Inflammatory macrophage (primary cell): Measurements from ENCODE around the gene FDX1.
"Not testable (repeated sequence)": the region's sequence is repeated elsewhere in the genome, so short reads cannot be mapped to it uniquely, and the experiment has no call there.

Experiments
- DNase-seq, 2 donors: peaks; one replicate each; pipeline ENCODE4 v3.0.0-alpha.2; 2020 to 2022
- total RNA-seq, 18 experiments: gene quantifications; one replicate each; lab custom pipeline; 2026; ENCODE audit warnings: mixed read lengths in 6 of 18, inconsistent platforms in 2 of 18; lab: John Stamatoyannopoulos, UW

Gene FDX1
- 135 to 725 (median 326) reads per million in 18 experiments for total RNA-seq

DNA sequence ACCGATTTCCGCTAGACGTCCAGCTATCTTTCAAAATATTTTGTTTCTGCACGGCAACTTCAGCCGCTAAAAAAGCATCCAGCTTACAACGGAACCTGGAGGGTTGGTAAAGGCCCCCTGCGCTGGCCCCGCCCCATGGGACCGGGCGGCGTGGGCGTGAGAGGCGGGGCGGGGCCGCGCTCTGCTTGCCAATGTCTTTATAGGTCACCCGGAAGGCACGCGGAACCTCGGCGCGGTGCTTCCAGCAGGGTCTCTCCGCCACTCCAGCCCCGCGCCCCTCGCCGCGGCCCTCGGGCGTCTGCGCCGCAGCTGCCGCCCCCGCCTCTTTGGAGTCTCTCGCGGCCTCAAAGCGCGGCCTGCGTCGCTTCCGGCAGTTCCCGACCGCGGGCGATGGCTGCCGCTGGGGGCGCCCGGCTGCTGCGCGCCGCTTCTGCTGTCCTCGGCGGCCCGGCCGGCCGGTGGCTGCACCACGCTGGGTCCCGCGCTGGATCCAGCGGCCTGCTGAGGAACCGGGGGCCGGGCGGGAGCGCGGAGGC, at the start of gene FDX1:
Gene FDX1 (plus strand): TSS at position 218 of the 536 bp plus-strand sequence. CDS start 173 bp downstream, at position 391.
- peak; percentile 92 to 97 for DNase-seq

DNA sequence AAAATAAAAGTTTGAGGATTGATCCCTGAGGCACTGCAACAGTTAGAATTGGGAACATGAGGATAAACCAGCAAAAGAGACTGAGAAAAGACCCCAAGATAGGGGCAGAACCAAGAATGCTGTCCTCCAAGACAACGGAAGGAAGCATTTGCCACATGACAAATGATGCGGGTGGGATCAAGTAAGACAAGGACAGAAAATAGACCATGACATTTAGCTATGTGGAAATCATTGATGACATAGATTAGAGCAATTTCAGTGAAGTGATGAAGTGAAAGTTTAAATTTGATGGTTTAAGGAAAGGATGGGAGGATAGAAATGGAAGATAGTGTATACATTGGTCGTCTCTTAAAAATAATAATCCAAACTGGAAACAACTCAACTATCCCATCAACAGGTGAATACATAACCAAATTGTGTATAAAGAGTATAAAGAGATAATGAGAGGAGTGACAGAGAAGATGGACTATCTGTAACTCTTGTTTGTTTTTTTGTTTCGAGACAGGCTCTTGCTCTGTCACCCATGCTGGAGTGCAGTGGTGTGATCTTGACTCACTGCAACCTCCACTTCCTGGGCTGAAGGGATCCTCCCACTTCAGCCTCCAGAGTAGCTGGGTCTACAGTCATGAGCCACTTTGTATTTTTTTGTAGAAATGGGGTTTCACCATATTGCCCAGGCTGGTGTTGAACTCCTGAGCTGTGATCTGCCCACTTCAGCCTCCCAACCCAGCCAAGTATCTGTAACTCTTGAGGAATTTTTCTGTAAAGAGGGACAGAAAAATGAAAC, 48.7 kb upstream of the FDX1 start:
- peak; percentile 80 to 89 for DNase-seq

GRCh38 chr11:110388231-110388630, 41.5 kb upstream of the FDX1 start:
- DNase-seq = not testable (repeated sequence)

- peak; percentile 40 to 48 for DNase-seq
Measured at GRCh38 chr11:110389965-110390364, 39.8 kb upstream of the FDX1 start.

- DNase-seq = peak; percentile 92 to 93
Measured at GRCh38 chr11:110392056-110392455, 37.7 kb upstream of the FDX1 start.

DNA sequence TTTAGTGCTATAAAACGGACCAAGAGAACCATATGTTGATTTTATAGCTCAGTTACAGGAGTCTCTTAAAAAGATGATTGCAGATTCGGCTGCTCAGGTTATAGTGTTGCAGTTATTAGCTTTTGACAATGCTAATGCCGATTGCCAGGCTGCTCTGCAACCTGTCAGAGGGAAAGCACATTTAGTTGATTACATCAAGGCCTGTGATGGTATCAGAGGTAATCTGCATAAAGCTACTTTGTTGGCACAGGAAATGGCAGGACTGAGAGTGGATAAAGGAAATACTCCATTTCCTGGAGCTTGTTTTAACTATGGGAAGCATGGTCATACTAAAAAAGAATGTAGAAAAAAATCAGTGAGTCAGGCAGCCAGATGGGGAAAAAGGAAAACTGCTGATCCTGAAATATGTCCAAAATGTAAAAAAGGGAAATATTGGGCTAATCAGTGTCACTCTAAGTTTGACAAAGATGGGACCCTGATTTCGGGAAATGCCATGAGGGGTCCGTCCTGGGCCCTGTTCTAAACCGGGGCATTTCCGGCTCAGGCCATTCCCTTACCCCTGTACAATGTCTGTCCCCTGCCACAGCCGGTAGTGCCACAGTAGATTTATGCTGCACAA, 32.0 kb upstream of the FDX1 start:
- not testable (repeated sequence) for DNase-seq

GRCh38 chr11:110403585-110403984, 26.2 kb upstream of the FDX1 start:
- DNase-seq = not testable (repeated sequence)

DNA sequence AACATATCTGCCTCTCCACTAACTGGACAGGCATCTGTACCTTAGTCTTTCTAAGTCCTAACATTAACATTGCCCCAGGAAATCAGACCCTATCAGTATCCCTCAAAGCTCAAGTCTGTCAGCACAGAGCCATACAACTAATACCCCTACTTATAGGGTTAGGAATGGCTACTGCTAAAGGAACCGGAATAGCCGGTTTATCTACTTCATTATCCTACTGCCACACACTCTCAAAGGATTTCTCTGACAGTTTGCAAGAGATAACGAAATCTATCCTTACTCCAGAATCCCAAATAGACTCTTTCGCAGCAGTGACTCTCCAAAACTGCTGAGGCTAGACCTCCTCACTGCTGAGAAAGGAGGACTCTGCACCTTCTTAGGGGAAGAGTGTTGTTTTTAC, 24.1 kb upstream of the FDX1 start:
- DNase-seq = not testable (repeated sequence)

- DNase-seq = no peak
Measured at GRCh38 chr11:110407315-110407714, 22.4 kb upstream of the FDX1 start.

GRCh38 chr11:110409174-110409573, 20.6 kb upstream of the FDX1 start:
- DNase-seq = peak; percentile 63 to 81

GRCh38 chr11:110410651-110411050, 19.1 kb upstream of the FDX1 start:
- DNase-seq = peak in 1 of 2 donors; percentile 42

GRCh38 chr11:110415081-110415480, 14.7 kb upstream of the FDX1 start:
- no peak for DNase-seq

DNA sequence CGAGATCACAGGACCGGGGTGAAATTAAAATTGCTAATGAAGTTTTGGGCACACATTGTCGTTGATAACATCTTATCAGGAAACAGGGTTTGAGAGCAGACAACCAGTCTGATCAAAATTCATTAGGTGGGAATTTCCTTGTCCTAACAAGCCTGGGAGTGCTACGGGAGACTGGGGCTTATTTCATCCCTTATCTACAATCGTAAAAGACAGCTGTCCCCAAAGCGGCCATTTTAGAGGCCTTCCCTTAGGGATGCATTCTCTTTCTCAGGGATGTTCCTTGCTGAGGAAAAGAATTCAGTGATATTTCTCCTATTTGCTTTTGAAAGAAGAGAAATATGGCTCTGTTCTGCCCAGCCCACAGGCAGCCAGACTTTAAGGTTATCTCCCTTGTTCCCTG, 8.1 kb upstream of the FDX1 start:
- DNase-seq = not testable (repeated sequence)

GRCh38 chr11:110422306-110422905, 7.3 kb upstream of the FDX1 start:
- no peak for DNase-seq

GRCh38 chr11:110424775-110425444, 4.8 kb upstream of the FDX1 start:
- DNase-seq = no peak

DNA sequence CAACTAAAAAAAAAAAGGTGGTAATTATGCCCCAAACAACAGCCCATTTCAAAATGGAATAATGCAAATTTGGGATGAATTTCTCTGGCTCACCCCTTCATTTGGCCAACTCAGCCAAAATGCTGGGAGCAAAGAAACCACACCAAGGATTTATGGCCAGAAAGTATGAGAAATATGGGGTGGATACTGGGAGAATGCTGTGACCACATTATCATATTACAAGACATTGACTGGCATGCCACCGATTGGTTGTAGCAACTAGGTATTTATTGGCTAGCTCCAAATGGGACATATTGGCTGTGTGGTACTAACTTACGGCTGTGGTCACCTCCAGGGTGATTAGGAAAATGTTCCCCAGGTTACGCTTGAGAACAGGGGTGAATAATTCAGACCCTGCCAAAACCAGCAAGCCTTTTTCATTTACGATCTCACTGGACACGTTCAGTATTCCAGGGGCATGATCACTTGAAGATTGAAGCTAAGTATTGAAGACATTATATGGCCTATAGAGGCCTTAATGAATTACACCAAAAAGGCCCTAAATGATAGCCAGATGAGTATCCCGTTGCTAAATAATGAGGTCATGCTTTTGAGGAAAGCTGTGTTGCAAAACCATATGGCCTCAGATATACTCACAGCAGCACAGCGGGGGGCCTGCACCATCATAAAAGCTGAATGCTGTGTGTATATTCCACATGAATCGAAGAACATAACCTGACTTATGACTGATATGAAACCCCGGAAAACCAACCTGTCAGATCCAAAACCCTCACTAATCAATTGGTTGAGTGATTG, 3.8 kb upstream of the FDX1 start:
- no peak for DNase-seq

GRCh38 chr11:110428040-110428439, 1.7 kb upstream of the FDX1 start:
- no peak for DNase-seq

DNA sequence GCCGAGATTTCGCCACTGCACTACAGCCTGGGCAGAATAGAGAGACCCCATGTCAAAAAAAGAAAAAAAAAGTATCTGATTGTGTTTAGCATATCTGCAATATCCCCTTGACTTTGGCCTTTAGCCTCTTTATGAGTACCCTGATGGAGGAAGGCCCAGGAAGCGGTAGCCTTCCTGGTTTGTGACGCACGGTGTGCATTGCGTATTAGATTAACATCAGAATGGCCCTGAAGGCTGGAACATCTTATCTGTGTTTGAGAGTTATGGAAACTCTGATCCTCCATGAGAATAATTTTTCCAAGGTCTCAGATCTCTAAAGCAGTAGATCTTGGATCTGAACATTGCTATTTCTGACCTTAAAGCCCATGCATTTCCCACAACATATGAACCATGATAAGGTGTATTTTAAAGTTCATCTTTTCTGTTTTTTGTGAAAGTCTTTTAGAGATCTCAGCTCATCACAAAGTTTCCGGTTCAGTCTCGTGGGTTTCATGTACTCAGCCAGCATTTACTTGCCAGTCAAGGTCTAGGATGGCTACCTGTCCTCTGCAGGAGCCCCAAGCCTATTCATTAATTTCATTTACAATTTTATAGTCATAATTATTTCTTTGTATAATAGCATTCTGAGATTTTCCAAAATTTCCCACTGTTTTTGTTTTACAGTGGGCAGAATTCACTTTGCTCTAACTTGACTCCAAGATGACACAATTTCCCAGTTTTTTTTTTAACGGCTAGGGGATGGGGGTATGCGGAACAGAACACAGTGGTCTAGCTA, 605 bp upstream of the FDX1 start:
- DNase-seq = no peak

- peak in 1 of 2 donors; percentile 36 for DNase-seq
Measured at GRCh38 chr11:110430267-110431050, 711 bp downstream of the FDX1 start.

DNA sequence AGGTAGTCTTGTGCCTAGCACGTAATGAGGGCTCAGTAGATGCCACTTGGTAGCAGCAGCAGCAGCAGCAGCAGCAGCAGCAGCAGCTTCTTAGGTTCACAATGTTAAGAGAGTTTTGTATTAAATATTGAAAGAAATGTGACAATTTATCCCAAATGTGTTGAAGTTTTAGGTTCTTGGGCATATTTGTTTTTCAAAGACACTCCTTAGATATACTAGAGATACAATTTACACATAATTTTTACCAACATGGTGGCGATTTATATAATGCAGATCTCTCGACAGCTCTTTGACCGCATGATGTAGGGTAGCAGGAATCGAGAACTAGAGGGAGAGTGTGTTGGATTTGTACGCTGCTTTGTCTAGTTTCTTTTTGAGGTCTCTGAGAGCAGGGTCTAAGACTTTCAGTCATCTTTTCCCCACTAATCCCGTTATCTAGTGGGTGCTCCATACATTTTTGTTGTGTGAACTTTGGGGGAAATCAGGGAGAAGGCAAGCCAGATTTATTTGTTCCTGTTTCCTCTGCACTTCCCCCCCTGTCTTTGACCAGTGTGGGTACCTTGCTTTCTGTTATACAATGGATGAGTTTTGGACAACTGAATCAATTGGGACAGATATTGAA, 1.4 kb downstream of the FDX1 start:
- DNase-seq = peak; percentile 24 to 37
